GM12878 (cell line): Measurements from ENCODE around the gene ARRB2. TPM values are rescaled to one million over a fixed set of nuclear protein-coding genes. Genes with fewer than 3 reads are reported as not detected.

Experiments used
- ATAC-seq: fragments of 200-7000 bp; cut with Tn5 transposase; 3 replicates; pipeline ENCODE4 v1.9.1; 2020; ENCODE audit warnings: mild to moderate bottlenecking, moderate library complexity
- BruUV-seq: library from RNA; stranded (reverse); fragments of 400-500 nt; replicated peaks from 2 replicates; lab custom pipeline; 2021; lab: Mats Ljungman, UMichigan
- CTCF ChIA-PET: fragments of 300-600 bp; sonication (Branson Sonifier 250); formaldehyde crosslinking; extraction: SDS; loops from one replicate; lab custom pipeline; 2021; ENCODE audit warnings: inconsistent platforms; lab: Yijun Ruan, JAX
- POLR2A ChIA-PET: fragments of 350-600 bp; formaldehyde crosslinking; extraction: SDS; loops from one replicate; lab custom pipeline; 2021; ENCODE audit warnings: inconsistent platforms; lab: Charles Lee
- RAD21 ChIA-PET: fragments of 300-600 bp; sonication (Branson Sonifier 250); formaldehyde crosslinking; loops from one replicate; lab custom pipeline; 2023; ENCODE audit warnings: antibody characterized with exemption; ENCODE audit not compliant: unreplicated experiment; lab: Charles Lee
- SMC1A ChIA-PET: fragments of 300-600 bp; sonication (Branson Sonifier 250); formaldehyde crosslinking; loops from one replicate; lab custom pipeline; 2023; ENCODE audit not compliant: unreplicated experiment, uncharacterized antibody; lab: Charles Lee
- DNase-seq: peaks from one replicate; pipeline ENCODE4 v3.0.0-alpha.2; 2011; ENCODE audit warnings: low read depth, low spot score
- FAIRE-seq: peaks from 3 replicates; lab custom pipeline; 2011; peaks lifted over from hg19 to GRCh38; lab: Jason Lieb, UNC
- H2AFZ ChIP-seq: 2 replicates; pipeline ENCODE4 v1.6.0; 2011; ENCODE audit warnings: low read depth, low read length, control low read depth; ENCODE audit not compliant: control insufficient read depth
- H3K27ac ChIP-seq: 2 replicates; pipeline ENCODE4 v1.5.1; 2011; ENCODE audit warnings: control low read depth; ENCODE audit not compliant: control insufficient read depth, insufficient read depth
- H3K27me3 ChIP-seq, 2 experiments: replicated peaks in 1 of 2; 2 replicates each; pipeline versions ENCODE4 v1.6.0 to v1.6.1; 2011; ENCODE audit warnings: low read length in 1 of 2; ENCODE audit not compliant: control insufficient read depth in 2 of 2, insufficient read depth in 2 of 2
- H3K36me3 ChIP-seq, 2 experiments: 2 replicates each; pipeline ENCODE4 v1.5.1; 2011; ENCODE audit warnings: low read length in 1 of 2; ENCODE audit not compliant: control insufficient read depth in 2 of 2, insufficient read depth in 2 of 2
- H3K4me1 ChIP-seq: 2 replicates; pipeline ENCODE4 v1.6.1; 2011; ENCODE audit warnings: mild to moderate bottlenecking, low read length, moderate library complexity, mixed read lengths; ENCODE audit not compliant: control insufficient read depth, insufficient read depth
- H3K4me2 ChIP-seq: 2 replicates; pipeline ENCODE4 v1.6.0; 2011; ENCODE audit warnings: control low read depth; ENCODE audit not compliant: control insufficient read depth, insufficient read depth
- H3K4me3 ChIP-seq: fragments of 200-600 bp; sonication (generic); 2 replicates; pipeline ENCODE4 v1.5.1; 2016
- H3K79me2 ChIP-seq: 2 replicates; pipeline ENCODE4 v1.6.0; 2011; ENCODE audit warnings: low read length; ENCODE audit not compliant: control insufficient read depth, insufficient read depth
- H3K9ac ChIP-seq: 2 replicates; pipeline ENCODE4 v1.8.0; 2011; ENCODE audit warnings: low read length, control low read depth, mixed read lengths; ENCODE audit not compliant: control insufficient read depth, insufficient read depth
- H3K9me3 ChIP-seq: replicated peaks from 3 replicates; pipeline ENCODE4 v1.5.1; 2011; ENCODE audit warnings: mild to moderate bottlenecking, low read length; ENCODE audit not compliant: control insufficient read depth, insufficient read depth
- H4K20me1 ChIP-seq: 2 replicates; pipeline ENCODE4 v1.6.0; 2011; ENCODE audit not compliant: control insufficient read depth, insufficient read depth
- ATF3 ChIP-seq: IDR thresholded peaks from 2 replicates; pipeline ENCODE4 v1.6.1; 2011; ENCODE audit warnings: low read depth, mild to moderate bottlenecking, low read length, moderate library complexity, borderline replicate concordance; ENCODE audit errors: extremely low read depth
- CHD1 ChIP-seq: IDR thresholded peaks from 2 replicates; pipeline ENCODE4 v1.6.1; 2012; ENCODE audit warnings: low read depth, low read length, improper control_type of control experiment
- CREB1 ChIP-seq: IDR thresholded peaks from 2 replicates; pipeline ENCODE4 v1.6.1; 2012; ENCODE audit warnings: low read depth, mild to moderate bottlenecking, inconsistent platforms
- E2F4 ChIP-seq: IDR thresholded peaks from 2 replicates; pipeline ENCODE4 v1.6.1; 2012; ENCODE audit warnings: low read depth, low read length, improper control_type of control experiment
- HCFC1 ChIP-seq: fragments of 150-350 bp; IDR thresholded peaks from 2 replicates; pipeline ENCODE4 v1.6.1; 2014; ENCODE audit warnings: low read length
- LARP7 ChIP-seq: fragments of 450-650 bp; IDR thresholded peaks from 2 replicates; pipeline ENCODE4 v1.6.1; 2017; ENCODE audit warnings: mild to moderate bottlenecking
- MAX ChIP-seq: IDR thresholded peaks from 2 replicates; pipeline ENCODE4 v1.6.1; 2012; ENCODE audit warnings: low read depth, low read length, improper control_type of control experiment
- MTA2 ChIP-seq: fragments of 450-650 bp; IDR thresholded peaks from 2 replicates; pipeline ENCODE4 v1.6.1; 2016; ENCODE audit warnings: low read depth, mild to moderate bottlenecking, moderate library complexity
- RAD21 ChIP-seq: IDR thresholded peaks from 2 replicates; pipeline ENCODE4 v1.6.1; 2011; ENCODE audit warnings: mild to moderate bottlenecking, low read depth, low read length, moderate library complexity; ENCODE audit not compliant: insufficient read depth
- RFX5 ChIP-seq: IDR thresholded peaks from 2 replicates; pipeline ENCODE4 v1.6.1; 2011; ENCODE audit warnings: low read depth, low read length, improper control_type of control experiment
- SPI1 ChIP-seq: IDR thresholded peaks from 2 replicates; pipeline ENCODE4 v1.6.1; 2011; ENCODE audit warnings: low read depth, mild to moderate bottlenecking, low read length, moderate library complexity, borderline replicate concordance; ENCODE audit not compliant: insufficient read depth
- ZNF24 ChIP-seq: fragments of 450-650 bp; IDR thresholded peaks from 2 replicates; pipeline ENCODE4 v1.6.1; 2017; ENCODE audit warnings: antibody characterized with exemption, mild to moderate bottlenecking
- whole genome bisulfite sequencing: methylation state at CpG from one replicate; pipeline ENCODE4 v1.1.6; 2016; ENCODE audit warnings: low lambda C conversion rate; ENCODE audit not compliant: insufficient replicate concordance, insufficient coverage; ENCODE audit errors: missing lambda C conversion rate; 5-methylcytosine and 5-hydroxymethylcytosine counted together
- in situ Hi-C: fragments of 300-500 bp; cut with MboI; formaldehyde crosslinking; loops from 9 replicates; pipeline ENCODE4 v1.14.3; 2018; ENCODE audit warnings: mixed read lengths
- intact Hi-C: fragments of 100-400 bp; cut with micrococcal nuclease; formaldehyde crosslinking; loops from one replicate; pipeline ENCODE4 v1.14.2; 2022; ENCODE audit not compliant: unreplicated experiment
- polyA plus RNA-seq, 11 experiments: library from polyadenylated mRNA; depleted of rRNA in 4 of 11; unstranded in 6 of 11; stranded (reverse) in 5 of 11; fragments of >200 nt; fragmentation: Nextera tagmentation in 4 of 11; fragmentation: Illumina TruSeq in 1 of 11; extraction: Ambion mirVana in 4 of 11; extraction: Trizol in 1 of 11; gene quantifications; 1 replicate in 1 of 11; 2 replicates in 10 of 11; pipeline versions ENCODE4 v1.2.1 to v1.2.3, GENCODE V29; 2011 to 2016; ENCODE audit warnings: inconsistent platforms in 2 of 11, missing spikeins in 2 of 11, low read depth in 1 of 11
- total RNA-seq, 4 experiments: library from RNA; depleted of rRNA in 3 of 4; stranded (reverse); fragments of >200 nt in 3 of 4; fragmentation: Illumina TruSeq in 1 of 4; extraction: Trizol in 1 of 4; gene quantifications; 2 replicates each; pipeline versions ENCODE4 v1.2.1 to v1.2.3, GENCODE V29; 2013 to 2021
- TF ChIP-seq, protein P1 (sequence below): fragments of 450-650 bp; IDR thresholded peaks from 2 replicates; pipeline ENCODE4 v1.6.1; 2016; ENCODE audit warnings: mild to moderate bottlenecking, moderate library complexity, borderline replicate concordance

Gene ARRB2
- total and polyA plus RNA-seq, 10 of the 15 experiments (the other 5 are each of a cell fraction or from before 2014, with no cell fraction given), result 6.5 to 75.2 (median 43.1) TPM

- POLR2A ChIA-PET, result no interaction called here
- no peak for ATAC-seq
Observed at GRCh38 chr17:4666296-4666695, 44.1 kb upstream of the ARRB2 start.

More at GRCh38 chr17:4666296-4666695, 44.1 kb upstream of the ARRB2 start:
- no peak for DNase-seq
- ChIA-PET SMC1A (no interaction called here), RAD21 (no interaction called here), CTCF (interaction anchor here (1.1 kb wide), 1 partner anchor 99 kb away, joined by 3 read pairs; no protein-coding TSS in a partner anchor)
- H3K9ac ChIP-seq, result no peak overlapping the region
- H2AFZ ChIP-seq, result no peak overlapping the region
- 80% methylated on average over 5 of the region's 5 CpGs for WGBS
- no peaks in the 10 kb centered on the region for H4K20me1 ChIP-seq
- no peaks in the 10 kb centered on the region; a peak in 1 of 4 replicates for H3K27me3 ChIP-seq
- H3K36me3 ChIP-seq, result peaks cover 0 to 6% of the 10 kb centered on the region in 2 experiments; a peak in 1 of 4 replicates
- intact Hi-C loops, result no loop called here
- no peak overlapping the region for H3K27ac ChIP-seq
- FAIRE-seq, result no peak
- BruUV-seq, result no TSS peak
- H3K4me2 ChIP-seq, result no peak overlapping the region
- H3K79me2 ChIP-seq, result no peaks in the 10 kb centered on the region
- H3K4me3 ChIP-seq, result no peak overlapping the region
- H3K4me1 ChIP-seq, result no peaks in the 10 kb centered on the region
- in situ Hi-C loops, result no loop called here
- H3K9me3 ChIP-seq, result no peaks in the 10 kb centered on the region
- TF ChIP-seq ZNF24, result no peak
- TF ChIP-seq, protein P1, sequence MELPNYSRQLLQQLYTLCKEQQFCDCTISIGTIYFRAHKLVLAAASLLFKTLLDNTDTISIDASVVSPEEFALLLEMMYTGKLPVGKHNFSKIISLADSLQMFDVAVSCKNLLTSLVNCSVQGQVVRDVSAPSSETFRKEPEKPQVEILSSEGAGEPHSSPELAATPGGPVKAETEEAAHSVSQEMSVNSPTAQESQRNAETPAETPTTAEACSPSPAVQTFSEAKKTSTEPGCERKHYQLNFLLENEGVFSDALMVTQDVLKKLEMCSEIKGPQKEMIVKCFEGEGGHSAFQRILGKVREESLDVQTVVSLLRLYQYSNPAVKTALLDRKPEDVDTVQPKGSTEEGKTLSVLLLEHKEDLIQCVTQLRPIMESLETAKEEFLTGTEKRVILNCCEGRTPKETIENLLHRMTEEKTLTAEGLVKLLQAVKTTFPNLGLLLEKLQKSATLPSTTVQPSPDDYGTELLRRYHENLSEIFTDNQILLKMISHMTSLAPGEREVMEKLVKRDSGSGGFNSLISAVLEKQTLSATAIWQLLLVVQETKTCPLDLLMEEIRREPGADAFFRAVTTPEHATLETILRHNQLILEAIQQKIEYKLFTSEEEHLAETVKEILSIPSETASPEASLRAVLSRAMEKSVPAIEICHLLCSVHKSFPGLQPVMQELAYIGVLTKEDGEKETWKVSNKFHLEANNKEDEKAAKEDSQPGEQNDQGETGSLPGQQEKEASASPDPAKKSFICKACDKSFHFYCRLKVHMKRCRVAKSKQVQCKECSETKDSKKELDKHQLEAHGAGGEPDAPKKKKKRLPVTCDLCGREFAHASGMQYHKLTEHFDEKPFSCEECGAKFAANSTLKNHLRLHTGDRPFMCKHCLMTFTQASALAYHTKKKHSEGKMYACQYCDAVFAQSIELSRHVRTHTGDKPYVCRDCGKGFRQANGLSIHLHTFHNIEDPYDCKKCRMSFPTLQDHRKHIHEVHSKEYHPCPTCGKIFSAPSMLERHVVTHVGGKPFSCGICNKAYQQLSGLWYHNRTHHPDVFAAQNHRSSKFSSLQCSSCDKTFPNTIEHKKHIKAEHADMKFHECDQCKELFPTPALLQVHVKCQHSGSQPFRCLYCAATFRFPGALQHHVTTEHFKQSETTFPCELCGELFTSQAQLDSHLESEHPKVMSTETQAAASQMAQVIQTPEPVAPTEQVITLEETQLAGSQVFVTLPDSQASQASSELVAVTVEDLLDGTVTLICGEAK, result no peak
- no peak for TF ChIP-seq CHD1
- TF ChIP-seq LARP7, result no peak
- no peak for TF ChIP-seq RAD21
- no peak for TF ChIP-seq RFX5
- TF ChIP-seq E2F4, result no peak
- TF ChIP-seq SPI1, result no peak
- no peak for TF ChIP-seq HCFC1
- no peak for TF ChIP-seq CREB1
- TF ChIP-seq MTA2, result no peak
- TF ChIP-seq MAX, result no peak
- no peak for TF ChIP-seq ATF3
